GM18520 (cell line): ENCODE results near the gene ANK2.
A peak's percentile ranks its signal among the peaks of the same experiment; 100 is the strongest.

Experiments used
- ATAC-seq: cut with Tn5 transposase; IDR thresholded peaks from one replicate; pipeline ENCODE4 v1.9.1; 2021; ENCODE audit not compliant: unreplicated experiment

ANK2 gene

GRCh38 chr4:113383111-113383785 lies 333.8 kb downstream of the ANK2 start:
- ATAC-seq: no peak

GRCh38 chr4:113384600-113384999 lies 335.1 kb downstream of the ANK2 start:
- no peak for ATAC-seq

GRCh38 chr4:113385281-113385899 lies 335.9 kb downstream of the ANK2 start:
- no peak for ATAC-seq

GRCh38 chr4:113389160-113389559 lies 339.7 kb downstream of the ANK2 start:
- no peak for ATAC-seq

GRCh38 chr4:113390850-113391249 lies 341.4 kb downstream of the ANK2 start:
- ATAC-seq: no peak

- no peak for ATAC-seq
Observed at GRCh38 chr4:113394108-113394729, 344.8 kb downstream of the ANK2 start.

GRCh38 chr4:113394730-113395530 lies 345.5 kb downstream of the ANK2 start:
- ATAC-seq: peak; percentile 85

- ATAC-seq: no peak
Observed at GRCh38 chr4:113397114-113397701, 347.8 kb downstream of the ANK2 start.

- ATAC-seq: no peak
Observed at GRCh38 chr4:113398441-113399143, 349.1 kb downstream of the ANK2 start.

GRCh38 chr4:113404167-113404571 lies 354.7 kb downstream of the ANK2 start:
- ATAC-seq: no peak

GRCh38 chr4:113404841-113405240 lies 355.4 kb downstream of the ANK2 start:
- no peak for ATAC-seq

- no peak for ATAC-seq
Observed at GRCh38 chr4:113405874-113406722, 356.6 kb downstream of the ANK2 start.

- no peak for ATAC-seq
Observed at GRCh38 chr4:113406723-113407016, 357.2 kb downstream of the ANK2 start.

- no peak for ATAC-seq
Observed at GRCh38 chr4:113407409-113407808, 358.0 kb downstream of the ANK2 start.

GRCh38 chr4:113409181-113409580 lies 359.7 kb downstream of the ANK2 start:
- ATAC-seq: no peak

- ATAC-seq: no peak
Observed at GRCh38 chr4:113410686-113411085, 361.2 kb downstream of the ANK2 start.

GRCh38 chr4:113411496-113411938 lies 362.1 kb downstream of the ANK2 start:
- no peak for ATAC-seq

- ATAC-seq: no peak
Observed at GRCh38 chr4:113419631-113420030, 370.2 kb downstream of the ANK2 start.

GRCh38 chr4:113420938-113421337 lies 371.5 kb downstream of the ANK2 start:
- no peak for ATAC-seq

GRCh38 chr4:113423631-113424030 lies 374.2 kb downstream of the ANK2 start:
- ATAC-seq: no peak
